OCI-LY7 (cell line): ENCODE results near the gene AKAP7. TPM values are rescaled to one million over a fixed set of nuclear protein-coding genes. Genes with fewer than 3 reads are reported as not detected.

Experiments used
- BruUV-seq: library from RNA; stranded (reverse); fragments of 400-500 nt; replicated peaks from 2 replicates; lab custom pipeline; 2021; lab: Mats Ljungman, UMichigan
- CTCF ChIA-PET: fragments of 300-600 bp; sonication (Branson Sonifier 250); formaldehyde crosslinking; loops from one replicate; lab custom pipeline; 2022; ENCODE audit warnings: antibody characterized with exemption; ENCODE audit not compliant: unreplicated experiment; lab: Charles Lee
- POLR2A ChIA-PET: fragments of 300-600 bp; sonication (Branson Sonifier 250); formaldehyde crosslinking; loops from one replicate; lab custom pipeline; 2022; ENCODE audit warnings: antibody characterized with exemption; lab: Charles Lee
- DNase-seq: peaks from one replicate; pipeline ENCODE4 v3.0.0-alpha.2; 2015; ENCODE audit warnings: low spot score
- H2AFZ ChIP-seq: fragments of 200-600 bp; sonication (generic), shearing (Covaris generic); 2 replicates; pipeline ENCODE4 v1.6.1; 2014; ENCODE audit warnings: mild to moderate bottlenecking, antibody characterized with exemption, low read length, moderate library complexity
- H3K27ac ChIP-seq: fragments of 200-600 bp; sonication (generic); 2 replicates; pipeline ENCODE4 v1.5.1; 2014; ENCODE audit warnings: mixed run types, low read depth, mild to moderate bottlenecking, moderate library complexity, low read length, inconsistent platforms; ENCODE audit not compliant: poor library complexity, severe bottlenecking
- H3K36me3 ChIP-seq: fragments of 200-600 bp; sonication (generic); 2 replicates; pipeline ENCODE4 v1.6.1; 2014; ENCODE audit warnings: mild to moderate bottlenecking, antibody characterized with exemption, low read length, moderate library complexity, mixed read lengths; ENCODE audit not compliant: insufficient read depth
- H3K4me1 ChIP-seq: fragments of 200-600 bp; sonication (generic); 2 replicates; pipeline ENCODE4 v1.5.1; 2014; ENCODE audit warnings: mild to moderate bottlenecking, low read length; ENCODE audit not compliant: insufficient read depth, poor library complexity, severe bottlenecking
- H3K4me2 ChIP-seq: fragments of 200-600 bp; sonication (generic); 2 replicates; pipeline ENCODE4 v1.6.1; 2014; ENCODE audit warnings: mild to moderate bottlenecking, low read length
- H3K4me3 ChIP-seq: fragments of 200-600 bp; sonication (generic); 2 replicates; pipeline ENCODE4 v1.5.1; 2014; ENCODE audit warnings: mild to moderate bottlenecking, low read depth, low read length; ENCODE audit not compliant: poor library complexity, severe bottlenecking
- H3K79me2 ChIP-seq: fragments of 200-600 bp; sonication (generic); 2 replicates; pipeline ENCODE4 v1.6.1; 2016; ENCODE audit warnings: low read depth, mild to moderate bottlenecking, low read length, moderate library complexity, mixed read lengths; ENCODE audit not compliant: insufficient read depth
- H3K9me2 ChIP-seq: fragments of 200-600 bp; sonication (generic); 2 replicates; pipeline ENCODE4 v1.6.1; 2016; ENCODE audit warnings: mild to moderate bottlenecking, low read length, mixed read lengths; ENCODE audit not compliant: insufficient read depth
- H3K9me3 ChIP-seq: fragments of 200-600 bp; sonication (generic); 2 replicates; pipeline ENCODE4 v1.6.1; 2014; ENCODE audit warnings: mild to moderate bottlenecking, mixed run types, low read length, mixed read lengths
- H4K20me1 ChIP-seq: fragments of 200-600 bp; sonication (generic); 2 replicates; pipeline ENCODE4 v1.6.1; 2014; ENCODE audit warnings: mild to moderate bottlenecking, antibody characterized with exemption, low read length, moderate library complexity, mixed read lengths; ENCODE audit not compliant: insufficient read depth
- EZH2phosphoT487 ChIP-seq: fragments of 200-600 bp; sonication (generic); IDR thresholded peaks from 2 replicates; pipeline ENCODE4 v1.6.1; 2018; ENCODE audit warnings: low read depth, borderline replicate concordance, mild to moderate bottlenecking, mixed run types, antibody characterized with exemption, low read length, moderate library complexity, mixed read lengths
- intact Hi-C: fragments of 100-400 bp; cut with micrococcal nuclease; formaldehyde crosslinking; loops from one replicate; pipeline ENCODE4 v1.10.0; 2022; ENCODE audit not compliant: unreplicated experiment
- total RNA-seq, 2 experiments: library from RNA; depleted of rRNA in 1 of 2; stranded (reverse); fragments of >200 nt in 1 of 2; shearing (Covaris generic) in 1 of 2; gene quantifications; 2 replicates each; pipeline ENCODE4 v1.2.3, GENCODE V29; 2014 to 2022
- TF ChIP-seq, protein P1 (sequence below): fragments of 200-600 bp; sonication (generic); conservative IDR thresholded peaks from 2 replicates; pipeline ENCODE4 v1.5.1; 2014; ENCODE audit warnings: mild to moderate bottlenecking, antibody characterized with exemption, low read length, moderate library complexity, mixed read lengths

The AKAP7 gene
- total RNA-seq, 2 experiments from 2014 or later = 5.6 to 6.9 TPM

DNA sequence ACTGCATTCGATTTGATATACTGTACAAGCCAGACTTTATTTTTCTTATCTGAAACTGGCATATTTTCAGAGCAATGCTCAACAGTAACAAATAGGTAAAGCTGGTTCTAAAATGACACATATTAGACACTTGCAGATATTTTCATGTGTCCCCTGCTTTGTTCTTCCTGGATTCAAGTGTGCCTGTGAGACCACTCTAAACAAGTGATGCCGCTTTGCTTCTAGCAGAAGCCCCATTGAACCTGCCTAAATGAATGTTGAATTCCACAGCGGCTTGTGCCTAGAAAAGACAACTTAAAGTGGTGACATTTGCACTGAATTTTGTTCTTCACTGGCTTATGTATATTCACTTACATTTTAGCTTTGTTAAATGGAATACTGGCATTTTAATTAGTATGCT is 115.7 kb downstream of the AKAP7 start:
- Histone ChIP-seq H3K79me2 (no peaks in the 10 kb centered on the region), H3K9me3 (no peaks in the 10 kb centered on the region), H3K4me3 (peak overlapping the region; percentile 46), H3K9me2 (no peaks in the 10 kb centered on the region), H3K36me3 (no peaks in the 10 kb centered on the region), H3K4me1 (peaks cover 36% of the 10 kb centered on the region), H2AFZ (peak overlapping the region; percentile 60; the same call in 1 of the 2 replicates), H3K4me2 (peak overlapping the region; percentile 60), H3K27ac (no peak overlapping the region), H4K20me1 (no peaks in the 10 kb centered on the region)
- ChIA-PET CTCF (no interaction called here), POLR2A (interaction anchor here (0.7 kb wide), 1 partner anchor 8 kb away, joined by 4 read pairs; no protein-coding TSS in a partner anchor)
- DNase-seq = no peak
- intact Hi-C loops = no loop called here
- BruUV-seq = no TSS peak
- TF ChIP-seq EZH2phosphoT487 = no peak
- TF ChIP-seq, protein P1, sequence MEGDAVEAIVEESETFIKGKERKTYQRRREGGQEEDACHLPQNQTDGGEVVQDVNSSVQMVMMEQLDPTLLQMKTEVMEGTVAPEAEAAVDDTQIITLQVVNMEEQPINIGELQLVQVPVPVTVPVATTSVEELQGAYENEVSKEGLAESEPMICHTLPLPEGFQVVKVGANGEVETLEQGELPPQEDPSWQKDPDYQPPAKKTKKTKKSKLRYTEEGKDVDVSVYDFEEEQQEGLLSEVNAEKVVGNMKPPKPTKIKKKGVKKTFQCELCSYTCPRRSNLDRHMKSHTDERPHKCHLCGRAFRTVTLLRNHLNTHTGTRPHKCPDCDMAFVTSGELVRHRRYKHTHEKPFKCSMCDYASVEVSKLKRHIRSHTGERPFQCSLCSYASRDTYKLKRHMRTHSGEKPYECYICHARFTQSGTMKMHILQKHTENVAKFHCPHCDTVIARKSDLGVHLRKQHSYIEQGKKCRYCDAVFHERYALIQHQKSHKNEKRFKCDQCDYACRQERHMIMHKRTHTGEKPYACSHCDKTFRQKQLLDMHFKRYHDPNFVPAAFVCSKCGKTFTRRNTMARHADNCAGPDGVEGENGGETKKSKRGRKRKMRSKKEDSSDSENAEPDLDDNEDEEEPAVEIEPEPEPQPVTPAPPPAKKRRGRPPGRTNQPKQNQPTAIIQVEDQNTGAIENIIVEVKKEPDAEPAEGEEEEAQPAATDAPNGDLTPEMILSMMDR = no peak

DNA sequence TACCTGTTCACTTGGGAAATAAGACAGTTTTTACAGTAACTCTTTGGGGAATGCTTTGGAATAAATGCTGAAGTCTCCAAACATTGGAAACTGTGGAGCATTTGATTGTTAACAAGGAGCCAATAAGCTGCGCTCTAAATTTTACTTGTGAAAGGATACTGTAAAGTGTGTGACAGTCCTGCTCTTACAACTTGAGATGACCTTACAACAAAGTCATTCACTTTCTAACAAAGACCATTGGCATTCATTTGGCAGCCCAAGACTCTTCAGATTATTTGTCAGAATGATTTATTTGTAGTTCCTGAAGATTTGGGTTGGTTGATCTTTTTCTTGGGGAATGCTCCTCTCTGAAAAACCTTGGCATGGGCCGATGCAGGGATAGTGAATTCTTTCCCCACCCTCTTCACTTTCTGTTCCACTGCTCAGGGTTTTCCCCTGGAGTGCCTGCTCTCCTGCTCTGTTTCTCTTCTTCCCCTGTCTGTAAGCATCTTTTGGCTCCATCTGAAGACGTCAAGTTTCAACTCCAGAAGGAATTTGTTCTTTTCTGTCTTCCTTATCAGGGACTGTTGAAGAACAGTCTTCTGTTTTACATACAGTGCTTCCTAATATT is 116.4 kb downstream of the AKAP7 start:
- CTCF ChIA-PET = no interaction called here
- no peak overlapping the region for H2AFZ ChIP-seq
- H3K4me1 ChIP-seq = peaks cover 36% of the 10 kb centered on the region
- H3K36me3 ChIP-seq = no peaks in the 10 kb centered on the region
- DNase-seq = no peak
- peak overlapping the region; percentile 60 for H3K4me2 ChIP-seq
- H3K79me2 ChIP-seq = no peaks in the 10 kb centered on the region
- no peak overlapping the region for H3K27ac ChIP-seq
- H3K9me2 ChIP-seq = no peaks in the 10 kb centered on the region
- H3K4me3 ChIP-seq = peak overlapping the region; percentile 32
- H3K9me3 ChIP-seq = no peaks in the 10 kb centered on the region
- intact Hi-C loops = no loop called here
- POLR2A ChIA-PET = no interaction called here
- BruUV-seq = no TSS peak
- H4K20me1 ChIP-seq = no peaks in the 10 kb centered on the region
- TF ChIP-seq, protein P1 = no peak
- TF ChIP-seq EZH2phosphoT487 = no peak

DNA sequence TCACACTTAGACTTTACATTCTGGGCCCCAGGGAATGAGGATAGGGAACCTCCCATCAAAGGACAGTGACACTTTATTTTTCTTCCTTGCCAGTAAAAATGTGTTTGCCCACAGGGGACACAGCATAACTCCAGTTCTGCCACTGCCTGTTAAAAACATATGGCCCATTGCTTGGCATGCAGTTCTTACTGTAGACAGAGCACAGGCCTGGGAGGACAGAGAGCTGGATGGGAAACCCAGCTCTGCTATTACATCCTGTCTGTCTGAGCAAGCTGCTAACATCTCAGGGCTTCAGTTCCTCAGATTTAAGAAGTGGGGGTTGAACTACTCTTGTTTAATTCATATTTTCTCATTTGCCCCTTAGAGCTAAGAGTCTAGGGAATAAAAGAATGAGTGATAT is 120.2 kb downstream of the AKAP7 start:
- Histone ChIP-seq H4K20me1 (no peaks in the 10 kb centered on the region), H3K79me2 (no peaks in the 10 kb centered on the region), H2AFZ (no peak overlapping the region), H3K4me3 (no peak overlapping the region), H3K4me1 (peaks cover 25% of the 10 kb centered on the region), H3K9me2 (no peaks in the 10 kb centered on the region), H3K4me2 (no peak overlapping the region), H3K27ac (no peak overlapping the region), H3K36me3 (no peaks in the 10 kb centered on the region), H3K9me3 (no peaks in the 10 kb centered on the region)
- intact Hi-C loops = no loop called here
- DNase-seq = peak; percentile 10
- ChIA-PET CTCF (no interaction called here), POLR2A (interaction anchor here (0.6 to 1.1 kb wide), 2 partner anchors 24 to 112 kb away, joined by 3 read pairs; no protein-coding TSS in a partner anchor)
- BruUV-seq = no TSS peak
- no peak for TF ChIP-seq EZH2phosphoT487
- TF ChIP-seq, protein P1 = no peak
